Hepatocyte (in vitro differentiated cells): ENCODE data around the gene ME3. TPM values are rescaled to one million over a fixed set of nuclear protein-coding genes. Genes with fewer than 3 reads are reported as not detected.

Experiments
- DNase-seq: peaks from one replicate; pipeline ENCODE4 v3.0.0-alpha.2; 2016; ENCODE audit warnings: low spot score
- H2AFZ ChIP-seq: fragments of 200-600 bp; sonication (generic); 2 replicates; pipeline ENCODE4 v1.6.0; 2016; ENCODE audit warnings: antibody characterized with exemption, mild to moderate bottlenecking
- H3K27ac ChIP-seq: fragments of 200-600 bp; sonication (generic); 2 replicates; pipeline ENCODE4 v1.5.1; 2016; ENCODE audit warnings: mild to moderate bottlenecking
- H3K27me3 ChIP-seq: fragments of 200-600 bp; sonication (generic); 2 replicates; pipeline ENCODE4 v1.6.1; 2016
- H3K36me3 ChIP-seq: fragments of 200-600 bp; sonication (generic); replicated peaks from 2 replicates; pipeline ENCODE4 v1.5.1; 2016; ENCODE audit warnings: low read depth; ENCODE audit not compliant: insufficient read depth
- H3K4me1 ChIP-seq: fragments of 200-600 bp; sonication (generic); 2 replicates; pipeline ENCODE4 v1.5.1; 2016; ENCODE audit warnings: mild to moderate bottlenecking, moderate library complexity; ENCODE audit not compliant: insufficient read depth
- H3K4me2 ChIP-seq: fragments of 200-600 bp; sonication (generic); 2 replicates; pipeline ENCODE4 v1.6.0; 2016
- H3K4me3 ChIP-seq: fragments of 200-600 bp; sonication (generic); 2 replicates; pipeline ENCODE4 v1.5.1; 2016; ENCODE audit warnings: mild to moderate bottlenecking
- H3K79me2 ChIP-seq: fragments of 200-600 bp; sonication (generic); 2 replicates; pipeline ENCODE4 v1.6.0; 2017; ENCODE audit warnings: mild to moderate bottlenecking
- H3K9me2 ChIP-seq: fragments of 200-600 bp; sonication (generic); replicated peaks from 2 replicates; pipeline ENCODE4 v1.6.0; 2017; ENCODE audit warnings: mild to moderate bottlenecking; ENCODE audit not compliant: insufficient read depth
- H3K9me3 ChIP-seq: fragments of 200-600 bp; sonication (generic); 2 replicates; pipeline ENCODE4 v1.5.1; 2016; ENCODE audit warnings: low read depth, mild to moderate bottlenecking
- H4K20me1 ChIP-seq: fragments of 200-600 bp; sonication (generic); 2 replicates; pipeline ENCODE4 v1.6.0; 2016; ENCODE audit warnings: mild to moderate bottlenecking; ENCODE audit not compliant: insufficient read depth, poor library complexity, severe bottlenecking
- CTCF ChIP-seq: fragments of 200-600 bp; sonication (generic); IDR thresholded peaks from 2 replicates; pipeline ENCODE4 v1.5.1; 2016; ENCODE audit warnings: antibody characterized with exemption, mild to moderate bottlenecking; ENCODE audit not compliant: poor library complexity
- EZH2 ChIP-seq: fragments of 200-600 bp; sonication (generic); IDR thresholded peaks from 2 replicates; pipeline ENCODE4 v1.6.1; 2016; ENCODE audit warnings: antibody characterized with exemption, mild to moderate bottlenecking, borderline replicate concordance
- EZH2phosphoT487 ChIP-seq: fragments of 200-600 bp; sonication (generic); IDR thresholded peaks from one replicate; pipeline ENCODE4 v1.6.1; 2018; ENCODE audit warnings: antibody characterized with exemption, mild to moderate bottlenecking, low read depth, moderate library complexity; ENCODE audit not compliant: unreplicated experiment, severe bottlenecking
- WGBS: methylation state at CpG from one replicate; pipeline ENCODE4 v1.1.6; 2016; ENCODE audit warnings: low lambda C conversion rate; ENCODE audit errors: missing lambda C conversion rate; 5-methylcytosine and 5-hydroxymethylcytosine counted together
- polyA plus RNA-seq: library from polyadenylated mRNA; unstranded; fragments of >200 nt; fragmentation: Nextera tagmentation; extraction: Ambion mirVana; gene quantifications from 2 replicates; pipeline ENCODE4 v1.2.1, GENCODE V29; 2016
- total RNA-seq: library from RNA; depleted of rRNA; stranded (reverse); fragments of >200 nt; gene quantifications from 2 replicates; pipeline ENCODE4 v1.2.3, GENCODE V29; 2014

The ME3 gene
- total and polyA plus RNA-seq, 2 experiments from 2014 or later: 10.3 to 16.1 TPM

- no peaks in the 10 kb centered on the region for H3K36me3 ChIP-seq
- no peaks in the 10 kb centered on the region for H3K9me3 ChIP-seq
- TF ChIP-seq EZH2phosphoT487: no peak
- no peak for TF ChIP-seq CTCF
- TF ChIP-seq EZH2: no peak
- H3K27ac ChIP-seq: no peak overlapping the region
- no peak overlapping the region for H3K4me2 ChIP-seq
- no peak overlapping the region for H2AFZ ChIP-seq
- H3K9me2 ChIP-seq: no peaks in the 10 kb centered on the region
- no peak overlapping the region for H3K4me3 ChIP-seq
- no peaks in the 10 kb centered on the region for H4K20me1 ChIP-seq
- DNase-seq: no peak
- H3K4me1 ChIP-seq: peaks cover 11% of the 10 kb centered on the region
- H3K27me3 ChIP-seq: no peaks in the 10 kb centered on the region
- 87% methylated on average over 4 of the region's 4 CpGs for WGBS
- no peaks in the 10 kb centered on the region for H3K79me2 ChIP-seq
These were observed 183.9 kb downstream of the ME3 start for GRCh38 chr11:86488553-86488952.

GRCh38 chr11:86487671-86488070 lies 184.7 kb downstream of the ME3 start:
- TF ChIP-seq EZH2 (no peak), CTCF (no peak)
- Histone ChIP-seq H2AFZ (no peak overlapping the region), H4K20me1 (no peaks in the 10 kb centered on the region), H3K9me3 (no peaks in the 10 kb centered on the region), H3K27ac (no peak overlapping the region), H3K4me2 (no peak overlapping the region), H3K36me3 (no peaks in the 10 kb centered on the region), H3K4me3 (no peak overlapping the region), H3K79me2 (no peaks in the 10 kb centered on the region), H3K9me2 (no peaks in the 10 kb centered on the region), H3K27me3 (no peaks in the 10 kb centered on the region), H3K4me1 (peaks cover 11% of the 10 kb centered on the region)
- WGBS: 89% methylated on average over 7 of the region's 7 CpGs
- no peak for DNase-seq

GRCh38 chr11:86486261-86487030 lies 186.0 kb downstream of the ME3 start:
- no peaks in the 10 kb centered on the region for H3K27me3 ChIP-seq
- no peak overlapping the region for H3K4me3 ChIP-seq
- H3K9me3 ChIP-seq: no peaks in the 10 kb centered on the region
- H3K9me2 ChIP-seq: no peaks in the 10 kb centered on the region
- H3K79me2 ChIP-seq: no peaks in the 10 kb centered on the region
- DNase-seq: peak; percentile 38
- no peak overlapping the region for H3K4me2 ChIP-seq
- H4K20me1 ChIP-seq: no peaks in the 10 kb centered on the region
- H3K36me3 ChIP-seq: no peaks in the 10 kb centered on the region
- H2AFZ ChIP-seq: no peak overlapping the region
- peak overlapping the region; percentile 58 for H3K27ac ChIP-seq
- no peak for TF ChIP-seq CTCF
- TF ChIP-seq EZH2: no peak
- no peak for TF ChIP-seq EZH2phosphoT487
- peaks cover 11% of the 10 kb centered on the region for H3K4me1 ChIP-seq
- 61% methylated on average over 5 of the region's 5 CpGs for WGBS
